GM19238 (cell line): Measurements from ENCODE around the gene ZBTB7C.

Experiments
- DNase-seq: peaks from one replicate; pipeline ENCODE4 v3.0.0; 2011; ENCODE audit warnings: low spot score; ENCODE audit not compliant: insufficient read length

The ZBTB7C gene

GRCh38 chr18:48124857-48125626 lies 284.1 kb downstream of the ZBTB7C start:
- no peak for DNase-seq

- DNase-seq = no peak
These were observed 285.2 kb downstream of the ZBTB7C start for GRCh38 chr18:48123941-48124340.

- no peak for DNase-seq
These were observed 285.9 kb downstream of the ZBTB7C start for GRCh38 chr18:48123324-48123723.

GRCh38 chr18:48122816-48123215 lies 286.4 kb downstream of the ZBTB7C start:
- no peak for DNase-seq

GRCh38 chr18:48122376-48122775 lies 286.8 kb downstream of the ZBTB7C start:
- DNase-seq = no peak

- no peak for DNase-seq
These were observed 287.4 kb downstream of the ZBTB7C start for GRCh38 chr18:48121752-48122151.

GRCh38 chr18:48119204-48119603 lies 290.0 kb downstream of the ZBTB7C start:
- DNase-seq = no peak

- DNase-seq = no peak
These were observed 292.1 kb downstream of the ZBTB7C start for GRCh38 chr18:48116873-48117630.

- no peak for DNase-seq
These were observed 293.2 kb downstream of the ZBTB7C start for GRCh38 chr18:48116017-48116416.

GRCh38 chr18:48113691-48114090 lies 295.5 kb downstream of the ZBTB7C start:
- DNase-seq = no peak

GRCh38 chr18:48111587-48111986 lies 297.6 kb downstream of the ZBTB7C start:
- DNase-seq = no peak

- no peak for DNase-seq
These were observed 298.4 kb downstream of the ZBTB7C start for GRCh38 chr18:48110797-48111196.

- no peak for DNase-seq
These were observed 299.2 kb downstream of the ZBTB7C start for GRCh38 chr18:48109961-48110493.

GRCh38 chr18:48108136-48108535 lies 301.0 kb downstream of the ZBTB7C start:
- no peak for DNase-seq

- no peak for DNase-seq
These were observed 302.0 kb downstream of the ZBTB7C start for GRCh38 chr18:48106976-48107781.

GRCh38 chr18:48106498-48106897 lies 302.7 kb downstream of the ZBTB7C start:
- no peak for DNase-seq

- no peak for DNase-seq
These were observed 303.9 kb downstream of the ZBTB7C start for GRCh38 chr18:48105317-48105716.

GRCh38 chr18:48104705-48105104 lies 304.5 kb downstream of the ZBTB7C start:
- DNase-seq = no peak

- DNase-seq = no peak
These were observed 308.5 kb downstream of the ZBTB7C start for GRCh38 chr18:48100651-48101165.

- no peak for DNase-seq
These were observed 309.0 kb downstream of the ZBTB7C start for GRCh38 chr18:48100165-48100575.

GRCh38 chr18:48099481-48100164 lies 309.6 kb downstream of the ZBTB7C start:
- DNase-seq = no peak
